ENCODE measurements around the gene FZD4. TPM values are rescaled to one million over a fixed set of nuclear protein-coding genes. Genes with fewer than 3 reads are reported as not detected.
"Not testable (repeated sequence)": the region's sequence is repeated elsewhere in the genome, so short reads cannot be mapped to it uniquely, and the experiment has no call there.

The FZD4 gene
- total RNA-seq, 2 donors from 2014 or later: 52.1 to 53.9 TPM

- 85 to 92% methylated on average over 3 to 5 of the region's 6 CpGs for WGBS, 2 experiments (ENCODE audit: insufficient coverage in 1 of 2, insufficient read length in 1 of 2)
- H3K27me3 ChIP-seq (ENCODE audit: control insufficient read depth, insufficient read depth, low read length, poor library complexity, severe bottlenecking): no peaks in the 10 kb centered on the region
- no peak for DNase-seq
- Mint-ChIP-seq H3K4me3 (no peak overlapping the region), H3K36me3 (ENCODE audit: low read depth) (peaks cover 2% of the 10 kb centered on the region), H3K27ac (peak overlapping the region; percentile 38), H3K27me3 (ENCODE audit: insufficient read depth) (no peaks in the 10 kb centered on the region), H3K4me1 (peaks cover 49% of the 10 kb centered on the region), H3K9me3 (no peaks in the 10 kb centered on the region)
- no peak overlapping the region for H3K4me3 ChIP-seq (ENCODE audit: low read length)
- peaks cover 4% of the 10 kb centered on the region for H3K4me1 ChIP-seq (ENCODE audit: control insufficient read depth, insufficient read depth, low read length)
- H3K27ac ChIP-seq (ENCODE audit: low read depth, low read length): no peak overlapping the region
- H3K9me3 ChIP-seq (ENCODE audit: control insufficient read depth, low read length): no peaks in the 10 kb centered on the region
- H3K36me3 ChIP-seq (ENCODE audit: control insufficient read depth, insufficient read depth, low read length): no peaks in the 10 kb centered on the region
- H3K9ac ChIP-seq (ENCODE audit: extremely low read depth, low read length, poor library complexity, severe bottlenecking): no peak overlapping the region
- TF ChIP-seq, protein P1, sequence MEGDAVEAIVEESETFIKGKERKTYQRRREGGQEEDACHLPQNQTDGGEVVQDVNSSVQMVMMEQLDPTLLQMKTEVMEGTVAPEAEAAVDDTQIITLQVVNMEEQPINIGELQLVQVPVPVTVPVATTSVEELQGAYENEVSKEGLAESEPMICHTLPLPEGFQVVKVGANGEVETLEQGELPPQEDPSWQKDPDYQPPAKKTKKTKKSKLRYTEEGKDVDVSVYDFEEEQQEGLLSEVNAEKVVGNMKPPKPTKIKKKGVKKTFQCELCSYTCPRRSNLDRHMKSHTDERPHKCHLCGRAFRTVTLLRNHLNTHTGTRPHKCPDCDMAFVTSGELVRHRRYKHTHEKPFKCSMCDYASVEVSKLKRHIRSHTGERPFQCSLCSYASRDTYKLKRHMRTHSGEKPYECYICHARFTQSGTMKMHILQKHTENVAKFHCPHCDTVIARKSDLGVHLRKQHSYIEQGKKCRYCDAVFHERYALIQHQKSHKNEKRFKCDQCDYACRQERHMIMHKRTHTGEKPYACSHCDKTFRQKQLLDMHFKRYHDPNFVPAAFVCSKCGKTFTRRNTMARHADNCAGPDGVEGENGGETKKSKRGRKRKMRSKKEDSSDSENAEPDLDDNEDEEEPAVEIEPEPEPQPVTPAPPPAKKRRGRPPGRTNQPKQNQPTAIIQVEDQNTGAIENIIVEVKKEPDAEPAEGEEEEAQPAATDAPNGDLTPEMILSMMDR (conservative IDR thresholded peaks at IDR 0.05): no peak
Measured at GRCh38 chr11:86938203-86938899, 16.8 kb downstream of the FZD4 start.

DNA sequence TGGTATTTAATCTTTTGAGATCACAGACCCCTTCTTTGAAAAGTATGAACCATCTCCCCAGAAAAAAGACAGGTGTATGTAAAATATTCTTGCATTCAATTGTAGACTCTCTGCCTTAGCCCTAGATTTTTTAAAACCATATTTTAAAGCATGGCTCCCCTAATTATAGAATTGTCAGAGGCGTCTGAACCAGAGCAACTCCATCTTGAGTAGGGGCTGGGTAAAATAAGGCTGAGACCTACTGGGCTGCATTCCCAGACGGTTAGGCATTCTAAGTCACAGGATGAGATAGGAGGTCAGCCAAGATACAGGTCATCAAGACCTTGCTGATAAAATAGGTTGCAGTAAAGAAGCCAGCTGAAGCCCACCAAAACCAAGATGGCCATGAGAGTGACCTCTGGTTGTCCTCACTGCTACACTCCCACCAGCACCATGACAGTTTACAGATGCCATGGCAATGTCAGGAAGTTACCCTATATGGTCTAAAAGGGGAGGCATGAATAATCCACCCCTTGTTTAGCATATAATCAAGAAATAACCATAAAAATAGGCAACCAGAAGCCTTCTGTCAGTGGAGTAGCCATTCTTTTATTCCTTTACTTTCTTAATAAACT, 17.9 kb downstream of the FZD4 start:
- 88 to 92% methylated on average over 2 of the region's 2 CpGs for WGBS, 2 experiments (ENCODE audit: insufficient coverage in 1 of 2, insufficient read length in 1 of 2)
- H3K36me3 ChIP-seq (ENCODE audit: control insufficient read depth, insufficient read depth, low read length); H3K36me3 Mint-ChIP-seq (ENCODE audit: low read depth); H3K9me3 Mint-ChIP-seq; H3K27ac Mint-ChIP-seq; DNase-seq; H3K27me3 Mint-ChIP-seq (ENCODE audit: insufficient read depth); H3K27ac ChIP-seq (ENCODE audit: low read depth, low read length); H3K9ac ChIP-seq (ENCODE audit: extremely low read depth, low read length, poor library complexity, severe bottlenecking); H3K9me3 ChIP-seq (ENCODE audit: control insufficient read depth, low read length); H3K4me3 ChIP-seq (ENCODE audit: low read length); H3K4me3 Mint-ChIP-seq; H3K4me1 ChIP-seq (ENCODE audit: control insufficient read depth, insufficient read depth, low read length); H3K27me3 ChIP-seq (ENCODE audit: control insufficient read depth, insufficient read depth, low read length, poor library complexity, severe bottlenecking): not testable (repeated sequence)
- peaks cover 58% of the 10 kb centered on the region for H3K4me1 Mint-ChIP-seq

- Mint-ChIP-seq H3K9me3 (no peaks in the 10 kb centered on the region), H3K27ac (no peak overlapping the region), H3K4me1 (peaks cover 44% of the 10 kb centered on the region), H3K27me3 (ENCODE audit: insufficient read depth) (no peaks in the 10 kb centered on the region), H3K36me3 (ENCODE audit: low read depth) (no peaks in the 10 kb centered on the region), H3K4me3 (no peak overlapping the region)
- 64 to 86% methylated on average over 1 to 2 of the region's 3 CpGs for WGBS, 2 experiments (ENCODE audit: insufficient coverage in 1 of 2, insufficient read length in 1 of 2)
- no peaks in the 10 kb centered on the region for H3K27me3 ChIP-seq (ENCODE audit: control insufficient read depth, insufficient read depth, low read length, poor library complexity, severe bottlenecking)
- H3K4me3 ChIP-seq (ENCODE audit: low read length): no peak overlapping the region
- DNase-seq: no peak
- H3K36me3 ChIP-seq (ENCODE audit: control insufficient read depth, insufficient read depth, low read length): no peaks in the 10 kb centered on the region
- peaks cover 4% of the 10 kb centered on the region for H3K4me1 ChIP-seq (ENCODE audit: control insufficient read depth, insufficient read depth, low read length)
- H3K9ac ChIP-seq (ENCODE audit: extremely low read depth, low read length, poor library complexity, severe bottlenecking): no peak overlapping the region
- H3K9me3 ChIP-seq (ENCODE audit: control insufficient read depth, low read length): no peaks in the 10 kb centered on the region
- no peak overlapping the region for H3K27ac ChIP-seq (ENCODE audit: low read depth, low read length)
- TF ChIP-seq, protein P1 (conservative IDR thresholded peaks at IDR 0.05): no peak
Measured at GRCh38 chr11:86934926-86935579, 20.1 kb downstream of the FZD4 start.
